Tibial artery (tissue), 4 donors: ENCODE results near the gene ZNF804B.

Experiments used
- DNase-seq, 2 donors: peaks; one replicate each; pipeline ENCODE4 v3.0.0-alpha.2; 2019
- H3K27ac ChIP-seq, 2 donors: fragments of 200-600 bp; sonication (generic) in 1 of 2; 1 replicate in 1 of 2; 2 replicates in 1 of 2; pipeline ENCODE4 v1.5.1; 2018 to 2019; ENCODE audit warnings: mild to moderate bottlenecking in 1 of 2
- H3K27me3 ChIP-seq, 2 donors: fragments of 200-600 bp; sonication (generic) in 1 of 2; one replicate each; pipeline versions ENCODE4 v1.5.1 to v1.6.0; 2016 to 2019
- H3K36me3 ChIP-seq, 3 donors: fragments of 200-600 bp; sonication (generic) in 2 of 3; one replicate each; pipeline ENCODE4 v1.5.1; 2016 to 2019; ENCODE audit warnings: mild to moderate bottlenecking in 2 of 3
- H3K4me1 ChIP-seq, 4 donors: fragments of 200-600 bp; sonication (generic) in 2 of 4; 1 replicate in 3 of 4; 2 replicates in 1 of 4; pipeline ENCODE4 v1.5.1; 2016 to 2019
- H3K4me3 ChIP-seq, 2 donors: fragments of 200-600 bp; sonication (generic) in 1 of 2; 1 replicate in 1 of 2; 2 replicates in 1 of 2; pipeline ENCODE4 v1.5.1; 2018 to 2019; ENCODE audit warnings: mild to moderate bottlenecking in 2 of 2
- H3K9me3 ChIP-seq, 3 donors: fragments of 200-600 bp; sonication (generic) in 1 of 3; one replicate each; pipeline ENCODE4 v1.5.1; 2016 to 2019
- CTCF ChIP-seq, 2 experiments: fragments of 200-600 bp in 1 of 2; fragments of 450-650 bp in 1 of 2; IDR thresholded peaks; one replicate each; pipeline ENCODE4 v1.5.1; 2017 to 2019; ENCODE audit warnings: antibody characterized with exemption in 2 of 2, mild to moderate bottlenecking in 1 of 2, moderate library complexity in 1 of 2
- intact Hi-C: fragments of 100-400 bp; cut with DNase I; formaldehyde crosslinking; loops from one replicate; pipeline ENCODE4 v1.15.0; 2023; ENCODE audit warnings: low total_unique reads

Gene ZNF804B

GRCh38 chr7:89312551-89312950 lies 553.1 kb downstream of the ZNF804B start:
- TF ChIP-seq CTCF (IDR thresholded peaks at IDR 0.05): no peak
- DNase-seq: no peak
- intact Hi-C loops: no loop called here

GRCh38 chr7:89316584-89317251 lies 557.2 kb downstream of the ZNF804B start:
- Histone ChIP-seq H3K4me3 (no peak overlapping the region), H3K27me3 (no peaks in the 10 kb centered on the region), H3K9me3 (no peaks in the 10 kb centered on the region), H3K36me3 (no peaks in the 10 kb centered on the region), H3K27ac (no peak overlapping the region), H3K4me1 (no peaks in the 10 kb centered on the region)
- DNase-seq: no peak
- no peak for TF ChIP-seq CTCF (IDR thresholded peaks at IDR 0.05)
- intact Hi-C loops: no loop called here

More at GRCh38 chr7:89312551-89312950, 553.1 kb downstream of the ZNF804B start:
- Histone ChIP-seq H3K4me1 (no peaks in the 10 kb centered on the region), H3K27ac (no peak overlapping the region), H3K27me3 (no peaks in the 10 kb centered on the region), H3K4me3 (no peak overlapping the region), H3K9me3 (no peaks in the 10 kb centered on the region), H3K36me3 (no peaks in the 10 kb centered on the region)

- Histone ChIP-seq H3K4me3 (no peak overlapping the region), H3K27ac (no peak overlapping the region), H3K27me3 (no peaks in the 10 kb centered on the region), H3K9me3 (no peaks in the 10 kb centered on the region), H3K4me1 (no peaks in the 10 kb centered on the region), H3K36me3 (no peaks in the 10 kb centered on the region)
- no peak for TF ChIP-seq CTCF (IDR thresholded peaks at IDR 0.05)
- intact Hi-C loops: no loop called here
- DNase-seq: no peak
These were observed 572.5 kb downstream of the ZNF804B start for GRCh38 chr7:89332026-89332425.

GRCh38 chr7:89334797-89335196 lies 575.3 kb downstream of the ZNF804B start:
- DNase-seq: no peak

GRCh38 chr7:89335490-89335889 lies 576.0 kb downstream of the ZNF804B start:
- TF ChIP-seq CTCF (IDR thresholded peaks at IDR 0.05): no peak
- Histone ChIP-seq H3K9me3 (no peaks in the 10 kb centered on the region), H3K27me3 (no peaks in the 10 kb centered on the region), H3K4me3 (no peak overlapping the region), H3K27ac (no peak overlapping the region), H3K36me3 (no peaks in the 10 kb centered on the region), H3K4me1 (no peaks in the 10 kb centered on the region)
- no peak for DNase-seq
- intact Hi-C loops: no loop called here

More at GRCh38 chr7:89334797-89335196, 575.3 kb downstream of the ZNF804B start:
- Histone ChIP-seq H3K27ac (no peak overlapping the region), H3K4me1 (no peaks in the 10 kb centered on the region), H3K9me3 (no peaks in the 10 kb centered on the region), H3K4me3 (no peak overlapping the region), H3K36me3 (no peaks in the 10 kb centered on the region), H3K27me3 (no peaks in the 10 kb centered on the region)
- TF ChIP-seq CTCF (IDR thresholded peaks at IDR 0.05): no peak
- intact Hi-C loops: no loop called here

- no peak overlapping the region for H3K27ac ChIP-seq
- no peak for TF ChIP-seq CTCF (IDR thresholded peaks at IDR 0.05)
- H3K27me3 ChIP-seq: no peaks in the 10 kb centered on the region
- no peaks in the 10 kb centered on the region for H3K36me3 ChIP-seq
- H3K9me3 ChIP-seq: no peaks in the 10 kb centered on the region
- H3K4me3 ChIP-seq: no peak overlapping the region
- no peak for DNase-seq
- no peaks in the 10 kb centered on the region for H3K4me1 ChIP-seq
- intact Hi-C loops: no loop called here
These were observed 576.6 kb downstream of the ZNF804B start for GRCh38 chr7:89336121-89336520.
